Choroid plexus epithelial cell (primary cell): Measurements from ENCODE around the gene IL31RA.

ENCODE experiments used
- DNase-seq: peaks from one replicate; pipeline ENCODE4 v3.0.0-alpha.2; 2010; ENCODE audit warnings: low read depth
- H3K4me3 ChIP-seq: 2 replicates; pipeline ENCODE4 v1.5.1; 2011; ENCODE audit warnings: low read depth, mild to moderate bottlenecking, control low read depth, low read length, moderate library complexity
- TF ChIP-seq, protein P1 (sequence below): conservative IDR thresholded peaks from 2 replicates; pipeline ENCODE4 v1.5.1; 2011; ENCODE audit warnings: low read depth, mild to moderate bottlenecking, control low read depth, inconsistent platforms, low read length, moderate library complexity

IL31RA gene

GRCh38 chr5:55899344-55899743 lies 48.2 kb downstream of the IL31RA start:
- no peak overlapping the region for H3K4me3 ChIP-seq
- peak; percentile 35 for DNase-seq
- TF ChIP-seq, protein P1, sequence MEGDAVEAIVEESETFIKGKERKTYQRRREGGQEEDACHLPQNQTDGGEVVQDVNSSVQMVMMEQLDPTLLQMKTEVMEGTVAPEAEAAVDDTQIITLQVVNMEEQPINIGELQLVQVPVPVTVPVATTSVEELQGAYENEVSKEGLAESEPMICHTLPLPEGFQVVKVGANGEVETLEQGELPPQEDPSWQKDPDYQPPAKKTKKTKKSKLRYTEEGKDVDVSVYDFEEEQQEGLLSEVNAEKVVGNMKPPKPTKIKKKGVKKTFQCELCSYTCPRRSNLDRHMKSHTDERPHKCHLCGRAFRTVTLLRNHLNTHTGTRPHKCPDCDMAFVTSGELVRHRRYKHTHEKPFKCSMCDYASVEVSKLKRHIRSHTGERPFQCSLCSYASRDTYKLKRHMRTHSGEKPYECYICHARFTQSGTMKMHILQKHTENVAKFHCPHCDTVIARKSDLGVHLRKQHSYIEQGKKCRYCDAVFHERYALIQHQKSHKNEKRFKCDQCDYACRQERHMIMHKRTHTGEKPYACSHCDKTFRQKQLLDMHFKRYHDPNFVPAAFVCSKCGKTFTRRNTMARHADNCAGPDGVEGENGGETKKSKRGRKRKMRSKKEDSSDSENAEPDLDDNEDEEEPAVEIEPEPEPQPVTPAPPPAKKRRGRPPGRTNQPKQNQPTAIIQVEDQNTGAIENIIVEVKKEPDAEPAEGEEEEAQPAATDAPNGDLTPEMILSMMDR = no peak

GRCh38 chr5:55900068-55900467 lies 48.9 kb downstream of the IL31RA start:
- TF ChIP-seq, protein P1 = no peak
- no peak for DNase-seq
- no peak overlapping the region for H3K4me3 ChIP-seq

GRCh38 chr5:55900776-55901175 lies 49.6 kb downstream of the IL31RA start:
- TF ChIP-seq, protein P1 = no peak
- no peak overlapping the region for H3K4me3 ChIP-seq
- DNase-seq = no peak

DNA sequence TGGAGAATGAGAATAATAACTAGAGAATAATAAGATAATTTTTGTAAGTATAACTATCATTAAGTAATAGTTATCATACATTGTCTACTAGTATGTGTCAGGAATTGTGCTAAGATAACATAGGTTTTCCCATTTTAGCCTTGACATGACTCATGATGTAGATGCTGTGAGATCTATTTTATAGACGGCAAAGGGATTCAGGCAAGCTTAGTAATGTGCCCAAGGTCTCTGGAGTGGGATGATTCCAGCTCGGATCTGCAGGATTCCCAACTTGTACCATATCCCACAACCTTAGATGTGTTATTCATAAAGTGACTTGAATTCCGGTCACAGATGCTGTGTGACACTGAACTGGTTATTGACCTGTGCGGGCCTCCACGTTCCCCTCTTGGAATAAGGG lies 51.5 kb downstream of the IL31RA start:
- DNase-seq = no peak
- TF ChIP-seq, protein P1 = no peak
- no peak overlapping the region for H3K4me3 ChIP-seq

GRCh38 chr5:55903121-55903701 lies 52.1 kb downstream of the IL31RA start:
- DNase-seq = peak; percentile 79
- TF ChIP-seq, protein P1 = no peak
- no peak overlapping the region for H3K4me3 ChIP-seq

DNA sequence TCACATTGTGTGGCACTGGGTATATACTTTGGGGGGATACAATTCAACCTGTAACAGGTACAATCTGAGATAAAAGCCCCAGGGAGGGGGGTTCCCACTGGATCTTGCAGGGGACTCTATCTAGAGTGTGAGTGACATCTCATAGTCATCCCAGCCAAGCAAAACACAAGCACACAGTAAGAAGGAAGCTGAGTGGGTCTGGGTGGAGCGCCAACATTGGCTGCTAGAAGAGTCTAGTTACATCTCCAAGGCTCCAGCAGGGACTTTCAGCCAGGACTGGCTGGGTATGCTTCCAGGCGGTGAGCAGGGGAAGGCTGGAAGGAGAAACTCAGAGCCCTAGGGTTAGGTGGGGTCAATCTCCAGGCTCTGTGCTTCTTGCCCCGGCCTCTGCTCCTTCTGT lies 53.0 kb downstream of the IL31RA start:
- TF ChIP-seq, protein P1 = no peak
- H3K4me3 ChIP-seq = no peak overlapping the region
- peak; percentile 71 for DNase-seq

- H3K4me3 ChIP-seq = no peak overlapping the region
- no peak for DNase-seq
- TF ChIP-seq, protein P1 = no peak
These were observed 54.1 kb downstream of the IL31RA start for GRCh38 chr5:55905251-55905650.
